Measurements from ENCODE around the gene TEX12.

- TF ChIP-seq POLR2AphosphoS5 (IDR thresholded peaks at IDR 0.05) (no peak), POLR2A (IDR thresholded peaks at IDR 0.05) (no peak), CTCF (IDR thresholded peaks at IDR 0.05) (no peak)
Measured at GRCh38 chr11:112178428-112178827, 11.3 kb downstream of the TEX12 start.

Measured in prostate gland (tissue), 2 donors.